ENCODE results near the gene TRANK1. TPM values are rescaled to one million over a fixed set of nuclear protein-coding genes. Genes with fewer than 3 reads are reported as not detected.
"Not testable (repeated sequence)": the region's sequence is repeated elsewhere in the genome, so short reads cannot be mapped to it uniquely, and the experiment has no call there.

The TRANK1 gene
- total and polyA plus RNA-seq, 2 experiments from 2014 or later: 5.2 to 10.3 TPM

- in situ Hi-C loops (cut with MboI): no loop called here
- H3K9me2 ChIP-seq (ENCODE audit: insufficient read depth): no peaks in the 10 kb centered on the region
- H3K4me3 ChIP-seq: peak overlapping the region; percentile 74
- H3F3A ChIP-seq (ENCODE audit: insufficient read depth): peaks cover 6% of the 10 kb centered on the region; the same call in 1 of the 2 replicates
- TF ChIP-seq EZH2 (IDR thresholded peaks at IDR 0.05; ENCODE audit: insufficient read depth, poor library complexity, severe bottlenecking): no peak
- TF ChIP-seq EZH2phosphoT487 (IDR thresholded peaks at IDR 0.05; ENCODE audit: insufficient read depth, low read depth): no peak
- H3K9me3 ChIP-seq (ENCODE audit: low read depth): no peaks in the 10 kb centered on the region
- H3K27me3 ChIP-seq (replicated peaks; ENCODE audit: insufficient read depth): no peaks in the 10 kb centered on the region
- peak overlapping the region; percentile 80 for H3K4me2 ChIP-seq (ENCODE audit: unreplicated experiment)
- DNase-seq: peak; percentile 73
- H3K4me1 ChIP-seq (ENCODE audit: insufficient read depth): peaks cover 12% of the 10 kb centered on the region
- H3K27ac ChIP-seq: peak overlapping the region; percentile 61
- no peaks in the 10 kb centered on the region for H4K20me1 ChIP-seq (ENCODE audit: insufficient read depth)
- WGBS, 2 experiments (ENCODE audit: low coverage in 1 of 2, low lambda C conversion rate in 2 of 2, missing lambda C conversion rate in 2 of 2): 36 to 45% methylated on average over 15 of the region's 15 CpGs
- H3K36me3 ChIP-seq (ENCODE audit: low read depth): no peaks in the 10 kb centered on the region
- H2AFZ ChIP-seq: peak overlapping the region; percentile 93
- H3K9ac ChIP-seq: peak overlapping the region; percentile 71
- H3K79me2 ChIP-seq (ENCODE audit: insufficient read depth): no peaks in the 10 kb centered on the region
These were observed 36.8 kb downstream of the TRANK1 start for GRCh38 chr3:36907911-36908646.

- Histone ChIP-seq H3K4me3 (no peak overlapping the region), H3K36me3 (ENCODE audit: low read depth) (no peaks in the 10 kb centered on the region), H3F3A (ENCODE audit: insufficient read depth) (no peaks in the 10 kb centered on the region; the same call in 1 of the 2 replicates), H3K9me3 (ENCODE audit: low read depth) (no peaks in the 10 kb centered on the region), H3K4me2 (ENCODE audit: unreplicated experiment) (no peak overlapping the region), H3K27me3 (replicated peaks; ENCODE audit: insufficient read depth) (no peaks in the 10 kb centered on the region), H3K9ac (no peak overlapping the region), H2AFZ (no peak overlapping the region), H3K27ac (no peak overlapping the region), H3K79me2 (ENCODE audit: insufficient read depth) (no peaks in the 10 kb centered on the region), H4K20me1 (ENCODE audit: insufficient read depth) (no peaks in the 10 kb centered on the region), H3K4me1 (ENCODE audit: insufficient read depth) (peaks cover 7% of the 10 kb centered on the region), H3K9me2 (ENCODE audit: insufficient read depth) (no peaks in the 10 kb centered on the region)
- DNase-seq: peak; percentile 44
- WGBS, 2 experiments (ENCODE audit: low coverage in 1 of 2, low lambda C conversion rate in 2 of 2, missing lambda C conversion rate in 2 of 2): 91 to 96% methylated on average over 2 of the region's 2 CpGs
- in situ Hi-C loops (cut with MboI): no loop called here
- no peak for TF ChIP-seq EZH2phosphoT487 (IDR thresholded peaks at IDR 0.05; ENCODE audit: insufficient read depth, low read depth)
- no peak for TF ChIP-seq EZH2 (IDR thresholded peaks at IDR 0.05; ENCODE audit: insufficient read depth, poor library complexity, severe bottlenecking)
These were observed 38.2 kb downstream of the TRANK1 start for GRCh38 chr3:36906504-36907149.

- Histone ChIP-seq H3K9me2 (ENCODE audit: insufficient read depth) (no peaks in the 10 kb centered on the region), H2AFZ (no peak overlapping the region), H3K9ac (no peak overlapping the region), H3K27ac (no peak overlapping the region), H3K9me3 (ENCODE audit: low read depth) (no peaks in the 10 kb centered on the region), H3K4me3 (no peak overlapping the region), H4K20me1 (ENCODE audit: insufficient read depth) (no peaks in the 10 kb centered on the region), H3K79me2 (ENCODE audit: insufficient read depth) (no peaks in the 10 kb centered on the region), H3K36me3 (ENCODE audit: low read depth) (no peaks in the 10 kb centered on the region), H3K27me3 (replicated peaks; ENCODE audit: insufficient read depth) (no peaks in the 10 kb centered on the region), H3F3A (ENCODE audit: insufficient read depth) (no peaks in the 10 kb centered on the region; the same call in 1 of the 2 replicates), H3K4me1 (ENCODE audit: insufficient read depth) (peaks cover 7% of the 10 kb centered on the region), H3K4me2 (ENCODE audit: unreplicated experiment) (no peak overlapping the region)
- WGBS, 2 experiments (ENCODE audit: low coverage in 1 of 2, low lambda C conversion rate in 2 of 2, missing lambda C conversion rate in 2 of 2): 93 to 94% methylated on average over 3 of the region's 3 CpGs
- no peak for DNase-seq
- in situ Hi-C loops (cut with MboI): no loop called here
- no peak for TF ChIP-seq EZH2phosphoT487 (IDR thresholded peaks at IDR 0.05; ENCODE audit: insufficient read depth, low read depth)
- no peak for TF ChIP-seq EZH2 (IDR thresholded peaks at IDR 0.05; ENCODE audit: insufficient read depth, poor library complexity, severe bottlenecking)
These were observed 39.3 kb downstream of the TRANK1 start for GRCh38 chr3:36905545-36905944.

DNA sequence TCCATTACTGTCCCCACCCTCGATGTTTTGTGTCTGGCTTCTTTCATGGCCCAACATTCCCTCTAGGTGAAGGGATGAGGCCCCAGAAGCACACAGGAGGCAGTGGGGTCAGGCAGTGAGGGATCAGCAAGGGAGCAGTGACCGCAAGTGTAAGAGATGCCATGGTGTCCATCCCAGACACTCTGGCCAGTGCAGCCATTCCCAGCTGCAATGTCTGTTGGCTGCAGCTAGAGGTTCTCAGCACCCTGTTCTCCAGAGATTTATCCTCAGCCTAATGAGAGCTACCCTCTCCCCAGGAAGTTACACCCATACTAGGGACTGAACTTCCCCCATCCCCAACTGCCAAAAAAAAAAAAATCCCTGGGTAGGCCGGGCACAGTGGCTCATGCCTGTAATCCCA lies 40.2 kb downstream of the TRANK1 start:
- Histone ChIP-seq H3K36me3 (ENCODE audit: low read depth) (no peaks in the 10 kb centered on the region), H3F3A (ENCODE audit: insufficient read depth) (no peaks in the 10 kb centered on the region; the same call in 1 of the 2 replicates), H3K4me1 (ENCODE audit: insufficient read depth) (peaks cover 7% of the 10 kb centered on the region), H3K27me3 (replicated peaks; ENCODE audit: insufficient read depth) (no peaks in the 10 kb centered on the region), H3K4me2 (ENCODE audit: unreplicated experiment) (no peak overlapping the region), H3K27ac (no peak overlapping the region), H3K79me2 (ENCODE audit: insufficient read depth) (no peaks in the 10 kb centered on the region), H3K9me2 (ENCODE audit: insufficient read depth) (no peaks in the 10 kb centered on the region), H2AFZ (no peak overlapping the region), H3K9me3 (ENCODE audit: low read depth) (no peaks in the 10 kb centered on the region), H3K9ac (no peak overlapping the region), H3K4me3 (no peak overlapping the region), H4K20me1 (ENCODE audit: insufficient read depth) (no peaks in the 10 kb centered on the region)
- TF ChIP-seq EZH2phosphoT487 (IDR thresholded peaks at IDR 0.05; ENCODE audit: insufficient read depth, low read depth) (no peak), EZH2 (IDR thresholded peaks at IDR 0.05; ENCODE audit: insufficient read depth, poor library complexity, severe bottlenecking) (no peak)
- DNase-seq: peak; percentile 17
- in situ Hi-C loops (cut with MboI): no loop called here
- WGBS, 2 experiments (ENCODE audit: low coverage in 1 of 2, low lambda C conversion rate in 2 of 2, missing lambda C conversion rate in 2 of 2): 73 to 74% methylated on average over 3 of the region's 3 CpGs

GRCh38 chr3:36904065-36904464 lies 40.8 kb downstream of the TRANK1 start:
- not testable (repeated sequence) for H3F3A ChIP-seq (ENCODE audit: insufficient read depth)

More at GRCh38 chr3:36904065-36904464, 40.8 kb downstream of the TRANK1 start:
- in situ Hi-C loops (cut with MboI); H3K27me3 ChIP-seq (replicated peaks; ENCODE audit: insufficient read depth); H2AFZ ChIP-seq; H3K9ac ChIP-seq; H4K20me1 ChIP-seq (ENCODE audit: insufficient read depth); H3K4me3 ChIP-seq; H3K79me2 ChIP-seq (ENCODE audit: insufficient read depth); H3K9me3 ChIP-seq (ENCODE audit: low read depth); DNase-seq; H3K9me2 ChIP-seq (ENCODE audit: insufficient read depth); H3K4me2 ChIP-seq (ENCODE audit: unreplicated experiment); H3K27ac ChIP-seq; H3K36me3 ChIP-seq (ENCODE audit: low read depth); H3K4me1 ChIP-seq (ENCODE audit: insufficient read depth): not testable (repeated sequence)
- WGBS, 2 experiments (ENCODE audit: low coverage in 1 of 2, low lambda C conversion rate in 2 of 2, missing lambda C conversion rate in 2 of 2): 91% methylated on average over 13 of the region's 13 CpGs
